Endothelial cell of umbilical vein (primary cell): ENCODE measurements around the gene KCNJ6. TPM values are rescaled to one million over a fixed set of nuclear protein-coding genes. Genes with fewer than 3 reads are reported as not detected.

Source experiments
- BruUV-seq: library from RNA; stranded (reverse); fragments of 400-500 nt; replicated peaks from 2 replicates; lab custom pipeline; 2021; lab: Mats Ljungman, UMichigan
- CTCF ChIA-PET: fragments of 300-600, 350-600 bp; sonication (Branson Sonifier 250); formaldehyde crosslinking; loops from one replicate; lab custom pipeline; 2021; ENCODE audit warnings: antibody characterized with exemption, inconsistent platforms; lab: Charles Lee
- POLR2A ChIA-PET: fragments of 300-600, 350-600 bp; sonication (Branson Sonifier 250); formaldehyde crosslinking; loops from one replicate; lab custom pipeline; 2021; ENCODE audit warnings: antibody characterized with exemption, inconsistent platforms; lab: Charles Lee
- DNase-seq: peaks from one replicate; pipeline ENCODE4 v3.0.0-alpha.2; 2011; ENCODE audit warnings: low read depth, low spot score
- FAIRE-seq: peaks from 2 replicates; lab custom pipeline; 2011; peaks lifted over from hg19 to GRCh38; lab: Jason Lieb, UNC
- H2AFZ ChIP-seq: 2 replicates; pipeline ENCODE4 v1.6.0; 2012; ENCODE audit warnings: low read depth, low read length, control low read depth, inconsistent platforms
- H3K27ac ChIP-seq: 2 replicates; pipeline ENCODE4 v1.5.1; 2011; ENCODE audit warnings: low read depth, mild to moderate bottlenecking, control low read depth, low read length, moderate library complexity; ENCODE audit not compliant: insufficient read depth
- H3K27me3 ChIP-seq, 2 experiments: 2 replicates each; pipeline versions ENCODE4 v1.6.0 to v1.6.1; 2011; ENCODE audit warnings: low read length in 2 of 2, mixed read lengths in 1 of 2; ENCODE audit not compliant: control insufficient read depth in 2 of 2, insufficient read depth in 2 of 2
- H3K36me3 ChIP-seq, 2 experiments: 2 replicates in 1 of 2; 3 replicates in 1 of 2; pipeline ENCODE4 v1.5.1; 2011; ENCODE audit warnings: low read length in 2 of 2, mild to moderate bottlenecking in 1 of 2, moderate library complexity in 1 of 2; ENCODE audit not compliant: control insufficient read depth in 2 of 2, insufficient read depth in 2 of 2; ENCODE audit errors: extremely low read depth in 1 of 2
- H3K4me1 ChIP-seq: 3 replicates; pipeline ENCODE4 v1.5.1; 2011; ENCODE audit warnings: mild to moderate bottlenecking, low read length; ENCODE audit not compliant: control insufficient read depth, insufficient read depth; ENCODE audit errors: extremely low read depth
- H3K4me2 ChIP-seq: 2 replicates; pipeline ENCODE4 v1.6.1; 2011; ENCODE audit warnings: low read length, control low read depth, mixed read lengths; ENCODE audit not compliant: insufficient read depth
- H3K4me3 ChIP-seq, 3 experiments: fragments of 200-600 bp in 1 of 3; sonication (generic), shearing (Covaris generic) in 1 of 3; replicated peaks in 1 of 3; 2 replicates each; pipeline ENCODE4 v1.5.1; 2011 to 2016; ENCODE audit warnings: control low read depth in 3 of 3, low read length in 3 of 3, mild to moderate bottlenecking in 2 of 3, inconsistent platforms in 1 of 3, low read depth in 1 of 3, moderate library complexity in 1 of 3; ENCODE audit not compliant: insufficient read depth in 1 of 3
- H3K79me2 ChIP-seq: 2 replicates; pipeline ENCODE4 v1.6.0; 2012; ENCODE audit warnings: low read length, inconsistent platforms; ENCODE audit not compliant: control insufficient read depth, insufficient read depth
- H3K9ac ChIP-seq: replicated peaks from 2 replicates; pipeline ENCODE3; 2011; ENCODE audit warnings: low read length, control low read depth; ENCODE audit not compliant: insufficient read depth; ENCODE audit errors: extremely low read depth
- H3K9me1 ChIP-seq: replicated peaks from 3 replicates; pipeline ENCODE4 v1.6.0; 2011; ENCODE audit warnings: mild to moderate bottlenecking, low read length; ENCODE audit not compliant: control insufficient read depth, insufficient read depth; ENCODE audit errors: extremely low read depth
- H3K9me3 ChIP-seq: replicated peaks from 2 replicates; pipeline ENCODE4 v1.5.1; 2012; ENCODE audit warnings: low read length, inconsistent platforms; ENCODE audit not compliant: control insufficient read depth, insufficient read depth
- H4K20me1 ChIP-seq: replicated peaks from 2 replicates; pipeline ENCODE3; 2011; ENCODE audit warnings: mild to moderate bottlenecking, low read length; ENCODE audit not compliant: control insufficient read depth, insufficient read depth; ENCODE audit errors: extremely low read depth
- POLR2AphosphoS5 ChIP-seq: IDR thresholded peaks from 2 replicates; pipeline ENCODE4 v1.6.1; 2012; ENCODE audit warnings: low read depth, mild to moderate bottlenecking, control low read depth, low read length, moderate library complexity; ENCODE audit not compliant: insufficient read depth
- dilution Hi-C: fragments of 300-500 bp; cut with MboI; formaldehyde crosslinking; loops from one replicate; pipeline ENCODE4 v1.15.0; 2019; ENCODE audit warnings: low sequenced_read_pairs; ENCODE audit not compliant: extremely low pct_ligation_motif_present
- intact Hi-C: fragments of 100-400 bp; cut with micrococcal nuclease; formaldehyde crosslinking; loops from one replicate; pipeline ENCODE4 v1.10.0; 2022
- polyA plus RNA-seq, 4 experiments: library from polyadenylated mRNA; depleted of rRNA in 3 of 4; stranded (reverse) in 3 of 4; unstranded in 1 of 4; fragments of >200 nt; gene quantifications; 2 replicates each; pipeline versions ENCODE4 v1.2.1 to v1.2.3, GENCODE V29; 2011 to 2012; ENCODE audit warnings: missing spikeins in 1 of 4
- total RNA-seq: library from RNA; stranded (reverse); gene quantifications from 2 replicates; pipeline ENCODE4 v1.2.3, GENCODE V29; 2021
- TF ChIP-seq, protein P1 (sequence below), 2 donors: IDR thresholded peaks; 1 replicate in 1 of 2; 2 replicates in 1 of 2; pipeline ENCODE4 v1.5.1; 2011; ENCODE audit warnings: low read length in 2 of 2, mild to moderate bottlenecking in 2 of 2, moderate library complexity in 2 of 2, control low read depth in 1 of 2, inconsistent platforms in 1 of 2, low read depth in 1 of 2; ENCODE audit not compliant: insufficient read depth in 1 of 2; ENCODE audit errors: extremely low read depth in 1 of 2

Gene KCNJ6
- total and polyA plus RNA-seq, 2 donors (not counting 3 experiments of a cell fraction or from before 2014, with no cell fraction given), result not detected

DNA sequence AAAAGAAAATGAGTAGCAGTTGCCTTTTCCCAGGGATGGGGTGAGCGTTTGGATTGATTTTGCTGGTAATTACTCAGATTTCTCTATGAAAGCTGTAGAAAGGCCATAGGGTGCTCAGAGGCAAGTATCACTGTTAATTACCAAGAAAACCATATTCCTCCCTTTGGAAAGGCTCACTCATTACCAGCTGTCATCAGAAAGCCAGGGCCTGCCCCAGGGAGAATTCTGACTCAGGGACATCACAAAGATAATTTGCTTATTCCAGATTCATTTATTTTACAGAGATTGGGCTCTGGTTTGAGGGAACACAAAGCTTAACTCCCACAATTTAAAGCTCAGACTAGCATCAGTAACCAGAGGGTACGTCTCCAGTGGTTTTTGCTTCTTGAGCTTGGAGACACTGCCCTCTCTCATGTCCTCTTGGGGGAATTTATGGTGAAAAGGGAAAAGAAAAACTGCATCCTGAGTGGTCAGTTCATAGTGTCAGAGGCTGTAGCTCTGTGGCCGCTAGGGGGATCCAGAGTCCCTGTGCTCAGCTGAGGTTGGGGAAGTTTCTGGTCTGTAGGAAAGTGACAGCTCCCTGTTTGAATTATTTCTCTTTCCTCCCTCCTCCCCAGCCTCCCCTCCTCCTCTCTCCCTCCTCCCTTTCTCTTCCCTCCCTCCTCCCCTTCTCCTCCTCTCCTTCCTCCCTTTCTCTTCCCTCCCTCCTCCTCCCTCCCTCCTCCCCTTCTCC, 204.3 kb downstream of the KCNJ6 start:
- H2AFZ ChIP-seq, result no peak overlapping the region
- H3K9ac ChIP-seq, result no peak overlapping the region

More for the DNA sequence above, 204.3 kb downstream of the KCNJ6 start:
- Histone ChIP-seq H4K20me1 (no peaks in the 10 kb centered on the region), H3K9me3 (no peaks in the 10 kb centered on the region), H3K36me3 (no peaks in the 10 kb centered on the region), H3K9me1 (no peaks in the 10 kb centered on the region), H3K27ac (no peak overlapping the region), H3K4me3 (no peak overlapping the region), H3K4me2 (no peak overlapping the region), H3K79me2 (no peaks in the 10 kb centered on the region), H3K27me3 (no peaks in the 10 kb centered on the region), H3K4me1 (no peaks in the 10 kb centered on the region)
- CTCF ChIA-PET, result interaction anchor here (0.5 to 2.8 kb wide), 41 partner anchors 8 to 832 kb away, joined by 3 to 78 read pairs (median 3); no protein-coding TSS in a partner anchor
- BruUV-seq, result no TSS peak
- intact Hi-C loops (loop anchor here (1.0 kb wide), 3 partner anchors 204 to 644 kb away; partner anchors contain the start of gene KCNJ6), dilution Hi-C loops (no loop called here)
- FAIRE-seq (peak; percentile 91), DNase-seq (peak; percentile 67)
- TF ChIP-seq POLR2AphosphoS5, result no peak
- TF ChIP-seq, protein P1, sequence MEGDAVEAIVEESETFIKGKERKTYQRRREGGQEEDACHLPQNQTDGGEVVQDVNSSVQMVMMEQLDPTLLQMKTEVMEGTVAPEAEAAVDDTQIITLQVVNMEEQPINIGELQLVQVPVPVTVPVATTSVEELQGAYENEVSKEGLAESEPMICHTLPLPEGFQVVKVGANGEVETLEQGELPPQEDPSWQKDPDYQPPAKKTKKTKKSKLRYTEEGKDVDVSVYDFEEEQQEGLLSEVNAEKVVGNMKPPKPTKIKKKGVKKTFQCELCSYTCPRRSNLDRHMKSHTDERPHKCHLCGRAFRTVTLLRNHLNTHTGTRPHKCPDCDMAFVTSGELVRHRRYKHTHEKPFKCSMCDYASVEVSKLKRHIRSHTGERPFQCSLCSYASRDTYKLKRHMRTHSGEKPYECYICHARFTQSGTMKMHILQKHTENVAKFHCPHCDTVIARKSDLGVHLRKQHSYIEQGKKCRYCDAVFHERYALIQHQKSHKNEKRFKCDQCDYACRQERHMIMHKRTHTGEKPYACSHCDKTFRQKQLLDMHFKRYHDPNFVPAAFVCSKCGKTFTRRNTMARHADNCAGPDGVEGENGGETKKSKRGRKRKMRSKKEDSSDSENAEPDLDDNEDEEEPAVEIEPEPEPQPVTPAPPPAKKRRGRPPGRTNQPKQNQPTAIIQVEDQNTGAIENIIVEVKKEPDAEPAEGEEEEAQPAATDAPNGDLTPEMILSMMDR (IDR thresholded peaks at IDR 0.05; ENCODE audit: extremely low read depth in 1 of 2, insufficient read depth in 1 of 2, low read depth in 1 of 2, low read length in 2 of 2), result peak; percentile 82 to 95
- POLR2A ChIA-PET, result no interaction called here
